ENCODE results near the gene SLC9A7.

The SLC9A7 gene

GRCh38 chrX:46642145-46642544 lies 116.8 kb downstream of the SLC9A7 start:
- DNase-seq: no peak

GRCh38 chrX:46637938-46638337 lies 121.0 kb downstream of the SLC9A7 start:
- DNase-seq: no peak

GRCh38 chrX:46636223-46636622 lies 122.7 kb downstream of the SLC9A7 start:
- no peak for DNase-seq

- no peak for DNase-seq
Observed at GRCh38 chrX:46635186-46635585, 123.7 kb downstream of the SLC9A7 start.

- no peak for DNase-seq
Observed at GRCh38 chrX:46634577-46634976, 124.3 kb downstream of the SLC9A7 start.

GRCh38 chrX:46630141-46630540 lies 128.8 kb downstream of the SLC9A7 start:
- DNase-seq: no peak

- no peak for DNase-seq
Observed at GRCh38 chrX:46628460-46629371, 130.2 kb downstream of the SLC9A7 start.

- no peak for DNase-seq
Observed at GRCh38 chrX:46627711-46628419, 131.1 kb downstream of the SLC9A7 start.

- no peak for DNase-seq
Observed at GRCh38 chrX:46627062-46627461, 131.9 kb downstream of the SLC9A7 start.

GRCh38 chrX:46626566-46626965 lies 132.4 kb downstream of the SLC9A7 start:
- DNase-seq: no peak

GRCh38 chrX:46624090-46624786 lies 134.7 kb downstream of the SLC9A7 start:
- DNase-seq: no peak

GRCh38 chrX:46621572-46621971 lies 137.3 kb downstream of the SLC9A7 start:
- no peak for DNase-seq

GRCh38 chrX:46620505-46620904 lies 138.4 kb downstream of the SLC9A7 start:
- DNase-seq: no peak

GRCh38 chrX:46618947-46619346 lies 140.0 kb downstream of the SLC9A7 start:
- DNase-seq: no peak

- DNase-seq: no peak
Observed at GRCh38 chrX:46617906-46618305, 141.0 kb downstream of the SLC9A7 start.

GRCh38 chrX:46611658-46612362 lies 147.1 kb downstream of the SLC9A7 start:
- no peak for DNase-seq

GRCh38 chrX:46610070-46610658 lies 148.8 kb downstream of the SLC9A7 start:
- no peak for DNase-seq

- DNase-seq: no peak
Observed at GRCh38 chrX:46607916-46608315, 151.0 kb downstream of the SLC9A7 start.

- no peak for DNase-seq
Observed at GRCh38 chrX:46602468-46603102, 156.3 kb downstream of the SLC9A7 start.

GRCh38 chrX:46601283-46601682 lies 157.6 kb downstream of the SLC9A7 start:
- DNase-seq: no peak

- DNase-seq: no peak
Observed at GRCh38 chrX:46599051-46599560, 159.8 kb downstream of the SLC9A7 start.

GRCh38 chrX:46597771-46598170 lies 161.1 kb downstream of the SLC9A7 start:
- no peak for DNase-seq

Data from NCI-H1092 (cell line).